ENCODE data around the gene GET3.

GRCh38 chr19:12767150-12767549 is 29.9 kb downstream of the GET3 start:
- TF ChIP-seq RFX5 (IDR thresholded peaks at IDR 0.05; ENCODE audit: low read depth, low read length) (no peak), BHLHE40 (IDR thresholded peaks at IDR 0.05; ENCODE audit: low read depth, low read length) (no peak)
